IMR-90 (cell line): ENCODE data around the gene OR1L6. TPM values are rescaled to one million over a fixed set of nuclear protein-coding genes. Genes with fewer than 3 reads are reported as not detected.

Source experiments
- ATAC-seq: fragments of 200-7000 bp; cut with Tn5 transposase; 2 replicates; pipeline ENCODE4 v1.9.1; 2020; ENCODE audit warnings: low read depth, mild to moderate bottlenecking, moderate library complexity
- BruUV-seq: library from RNA; stranded (reverse); fragments of 400-500 nt; replicated peaks from 2 replicates; lab custom pipeline; 2021; lab: Mats Ljungman, UMichigan
- CTCF ChIA-PET: fragments of 300-600 bp; formaldehyde crosslinking; extraction: SDS; loops from one replicate; lab custom pipeline; 2021; ENCODE audit warnings: antibody characterized with exemption; lab: Yijun Ruan, JAX
- POLR2A ChIA-PET: fragments of 300-600 bp; sonication (Branson Sonifier 250); formaldehyde crosslinking; loops from one replicate; lab custom pipeline; 2022; ENCODE audit warnings: antibody characterized with exemption; ENCODE audit not compliant: unreplicated experiment; lab: Charles Lee
- DNase-seq: peaks from one replicate; pipeline ENCODE4 v3.0.0; 2013
- H2AFZ ChIP-seq: replicated peaks from 2 replicates; pipeline ENCODE3; 2013; ENCODE audit warnings: low read length, mild to moderate bottlenecking; ENCODE audit not compliant: poor library complexity
- H2AK5ac ChIP-seq: 2 replicates; pipeline ENCODE4 v1.6.1; 2013; ENCODE audit warnings: low read depth, low read length, inconsistent platforms
- H2AK9ac ChIP-seq: replicated peaks from 2 replicates; pipeline ENCODE3; 2013; ENCODE audit warnings: mild to moderate bottlenecking, low read depth, low read length, moderate library complexity; ENCODE audit not compliant: poor library complexity
- H2BK120ac ChIP-seq: 2 replicates; pipeline ENCODE4 v1.6.1; 2013; ENCODE audit warnings: low read depth, low read length, inconsistent platforms
- H2BK15ac ChIP-seq: 3 replicates; pipeline ENCODE4 v1.6.1; 2013; ENCODE audit warnings: low read depth, low read length, inconsistent platforms
- H2BK20ac ChIP-seq: 2 replicates; pipeline ENCODE4 v1.6.1; 2013; ENCODE audit warnings: low read depth, mild to moderate bottlenecking, inconsistent platforms, low read length, moderate library complexity
- H2BK5ac ChIP-seq: 2 replicates; pipeline ENCODE4 v1.6.1; 2013; ENCODE audit warnings: mild to moderate bottlenecking, low read depth, low read length, inconsistent platforms; ENCODE audit not compliant: poor library complexity, severe bottlenecking
- H3K14ac ChIP-seq: replicated peaks from 2 replicates; pipeline ENCODE4 v1.6.1; 2013; ENCODE audit warnings: low read depth, low read length, inconsistent platforms
- H3K18ac ChIP-seq: 2 replicates; pipeline ENCODE4 v1.6.1; 2013; ENCODE audit warnings: low read depth, low read length, control low read depth
- H3K23ac ChIP-seq: 2 replicates; pipeline ENCODE4 v1.6.1; 2013; ENCODE audit warnings: low read depth, low read length, inconsistent platforms
- H3K27ac ChIP-seq: 2 replicates; pipeline ENCODE4 v1.5.1; 2013; ENCODE audit warnings: mild to moderate bottlenecking, control low read depth, low read length; ENCODE audit not compliant: insufficient read depth
- H3K27me3 ChIP-seq: 2 replicates; pipeline ENCODE4 v1.6.1; 2013; ENCODE audit warnings: low read length; ENCODE audit not compliant: control insufficient read depth, insufficient read depth
- H3K36me3 ChIP-seq: 2 replicates; pipeline ENCODE4 v1.6.1; 2013; ENCODE audit warnings: low read length, mixed read lengths; ENCODE audit not compliant: control insufficient read depth, insufficient read depth
- H3K4ac ChIP-seq: 2 replicates; pipeline ENCODE4 v1.6.1; 2013; ENCODE audit warnings: low read depth, low read length, inconsistent platforms
- H3K4me1 ChIP-seq: 2 replicates; pipeline ENCODE4 v1.6.1; 2013; ENCODE audit warnings: low read length, mixed read lengths; ENCODE audit not compliant: control insufficient read depth, insufficient read depth
- H3K4me2 ChIP-seq: 2 replicates; pipeline ENCODE4 v1.6.1; 2013; ENCODE audit warnings: low read depth, mild to moderate bottlenecking, control low read depth, low read length, moderate library complexity
- H3K4me3 ChIP-seq: 2 replicates; pipeline ENCODE4 v1.5.1; 2013; ENCODE audit warnings: low read depth, mild to moderate bottlenecking, control low read depth, low read length, moderate library complexity; ENCODE audit not compliant: insufficient read depth
- H3K56ac ChIP-seq: 2 replicates; pipeline ENCODE4 v1.6.1; 2013; ENCODE audit warnings: low read length, inconsistent platforms; ENCODE audit not compliant: insufficient read depth; ENCODE audit errors: extremely low read depth
- H3K79me1 ChIP-seq, 2 experiments: 2 replicates each; pipeline ENCODE4 v1.6.1; 2013; ENCODE audit warnings: low read length in 2 of 2, inconsistent platforms in 1 of 2, low read depth in 1 of 2
- H3K9ac ChIP-seq: 2 replicates; pipeline ENCODE4 v1.6.1; 2013; ENCODE audit warnings: low read depth, low read length, control low read depth
- H3K9me1 ChIP-seq: 2 replicates; pipeline ENCODE4 v1.6.1; 2013; ENCODE audit warnings: low read length, inconsistent platforms; ENCODE audit not compliant: insufficient read depth
- H3K9me3 ChIP-seq: 2 replicates; pipeline ENCODE4 v1.6.1; 2013; ENCODE audit warnings: low read length; ENCODE audit not compliant: control insufficient read depth, insufficient read depth
- H4K20me1 ChIP-seq: 2 replicates; pipeline ENCODE4 v1.6.1; 2013; ENCODE audit warnings: low read length, inconsistent platforms; ENCODE audit not compliant: insufficient read depth
- H4K5ac ChIP-seq: 2 replicates; pipeline ENCODE4 v1.6.1; 2013; ENCODE audit warnings: mild to moderate bottlenecking, low read depth, low read length, control low read depth
- H4K8ac ChIP-seq, 2 experiments: 2 replicates each; pipeline ENCODE4 v1.6.1; 2013; ENCODE audit warnings: low read depth in 2 of 2, low read length in 2 of 2, control low read depth in 1 of 2, inconsistent platforms in 1 of 2
- H4K91ac ChIP-seq: 2 replicates; pipeline ENCODE4 v1.6.1; 2013; ENCODE audit warnings: low read depth, low read length, inconsistent platforms; ENCODE audit not compliant: insufficient read depth
- BHLHE40 ChIP-seq: fragments of 150-350 bp; IDR thresholded peaks from 2 replicates; pipeline ENCODE4 v1.6.1; 2016; ENCODE audit warnings: mild to moderate bottlenecking, low read depth, low read length
- CEBPB ChIP-seq: IDR thresholded peaks from 2 replicates; pipeline ENCODE4 v1.6.1; 2012; ENCODE audit warnings: low read depth, low read length, improper control_type of control experiment
- CHD1 ChIP-seq: IDR thresholded peaks from 2 replicates; pipeline ENCODE4 v1.6.1; 2012; ENCODE audit warnings: low read depth, low read length, improper control_type of control experiment
- FOS ChIP-seq: fragments of 150-350 bp; IDR thresholded peaks from 2 replicates; pipeline ENCODE4 v1.6.1; 2016; ENCODE audit warnings: low read depth, low read length
- MAFK ChIP-seq: IDR thresholded peaks from 2 replicates; pipeline ENCODE4 v1.6.1; 2012; ENCODE audit warnings: low read depth, low read length, improper control_type of control experiment
- MAZ ChIP-seq: IDR thresholded peaks from 2 replicates; pipeline ENCODE4 v1.6.1; 2012; ENCODE audit warnings: low read depth, mild to moderate bottlenecking, low read length, improper control_type of control experiment, moderate library complexity, borderline replicate concordance
- MXI1 ChIP-seq: IDR thresholded peaks from 2 replicates; pipeline ENCODE4 v1.6.1; 2012; ENCODE audit warnings: low read depth, mild to moderate bottlenecking, low read length, moderate library complexity, borderline replicate concordance
- NFE2L2 ChIP-seq: fragments of 150-350 bp; IDR thresholded peaks from 2 replicates; pipeline ENCODE4 v1.6.1; 2016; ENCODE audit warnings: low read depth, mild to moderate bottlenecking, low read length
- POLR2A ChIP-seq: IDR thresholded peaks from 2 replicates; pipeline ENCODE4 v1.6.1; 2012; ENCODE audit warnings: mild to moderate bottlenecking, low read depth, low read length
- RAD21 ChIP-seq: IDR thresholded peaks from 2 replicates; pipeline ENCODE4 v1.6.1; 2012; ENCODE audit warnings: low read length, improper control_type of control experiment
- RCOR1 ChIP-seq: IDR thresholded peaks from 2 replicates; pipeline ENCODE4 v1.6.1; 2012; ENCODE audit warnings: mild to moderate bottlenecking, low read length, improper control_type of control experiment; ENCODE audit not compliant: insufficient replicate concordance
- RFX5 ChIP-seq: IDR thresholded peaks from 2 replicates; pipeline ENCODE4 v1.8.0; 2012; ENCODE audit warnings: low read depth, mild to moderate bottlenecking, low read length, moderate library complexity
- SMC3 ChIP-seq: fragments of 150-350 bp; IDR thresholded peaks from 2 replicates; pipeline ENCODE4 v1.6.1; 2016; ENCODE audit warnings: low read depth, mild to moderate bottlenecking, antibody characterized with exemption, low read length, moderate library complexity
- WGBS, 2 experiments: methylation state at CpG; one replicate each; pipeline versions ENCODE4 v1.1.5 to v1.1.7; 2013; ENCODE audit warnings: missing lambda C conversion rate in 2 of 2; ENCODE audit not compliant: insufficient read length in 1 of 2; ENCODE audit errors: extremely low coverage in 2 of 2; 5-methylcytosine and 5-hydroxymethylcytosine counted together
- dilution Hi-C: fragments of 300-500 bp; cut with HindIII; formaldehyde crosslinking; loops from one replicate; pipeline ENCODE4 v1.14.3; 2018; ENCODE audit warnings: low sequenced_read_pairs; ENCODE audit not compliant: unreplicated experiment
- in situ Hi-C: fragments of 300-500 bp; cut with MboI; formaldehyde crosslinking; loops from 3 replicates; pipeline ENCODE4 v1.14.3; 2019; ENCODE audit warnings: low sequenced_read_pairs, inconsistent platforms, mixed read lengths
- intact Hi-C: fragments of 100-400 bp; cut with micrococcal nuclease; formaldehyde crosslinking; loops from 2 replicates; pipeline ENCODE4 v1.10.0; 2022
- polyA plus RNA-seq, 3 experiments: library from polyadenylated mRNA; depleted of rRNA; stranded (reverse); fragments of >200 nt; gene quantifications; 2 replicates each; pipeline ENCODE4 v1.2.3, GENCODE V29; 2012; ENCODE audit warnings: low replicate concordance in 1 of 3
- total RNA-seq: library from RNA; depleted of rRNA; stranded (reverse); fragments of >200 nt; gene quantifications from 2 replicates; pipeline ENCODE4 v1.2.3, GENCODE V29; 2012
- TF ChIP-seq, protein P1 (sequence below): conservative IDR thresholded peaks from 2 replicates; pipeline ENCODE4 v1.5.1; 2012; ENCODE audit warnings: mild to moderate bottlenecking, low read depth, low read length, improper control_type of control experiment
- TF ChIP-seq, protein P2 (sequence below): fragments of 150-350 bp; IDR thresholded peaks from 2 replicates; pipeline ENCODE4 v1.6.1; 2016; ENCODE audit warnings: low read depth, mild to moderate bottlenecking, low read length, moderate library complexity, borderline replicate concordance
- TF ChIP-seq, protein P3 (sequence below): fragments of 150-350 bp; IDR thresholded peaks from 2 replicates; pipeline ENCODE4 v1.6.1; 2017; ENCODE audit warnings: mild to moderate bottlenecking, antibody characterized with exemption, low read length, low read depth

Gene OR1L6
- total and polyA plus RNA-seq, 2 of the 4 experiments (the other 2 are of a cell fraction), result not detected

DNA sequence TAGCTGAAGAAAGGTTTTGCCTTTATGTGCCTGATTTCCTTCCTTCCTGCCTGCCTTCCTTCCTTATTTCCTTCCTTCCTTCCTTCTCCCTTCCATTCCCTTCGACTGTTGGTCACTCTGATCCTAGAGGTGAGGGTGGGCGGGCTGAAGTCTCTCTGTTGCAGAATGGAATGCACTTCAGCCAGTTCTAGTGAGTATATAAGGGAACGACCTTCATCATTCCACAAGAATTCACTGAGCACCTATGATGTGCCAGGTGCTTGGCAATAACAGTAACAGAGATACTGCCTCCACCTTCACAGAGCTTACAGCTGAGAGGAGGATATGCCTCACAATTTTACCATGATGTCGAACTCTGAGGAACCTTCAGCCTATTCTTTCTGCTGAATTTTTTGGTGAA lies 37.9 kb downstream of the OR1L6 start:
- peak overlapping the region; percentile 94; the same call in 1 of the 2 replicates for H3K23ac ChIP-seq
- no peaks in the 10 kb centered on the region for H3K36me3 ChIP-seq
- H2AFZ ChIP-seq, result peak overlapping the region; percentile 81
- intact Hi-C loops (no loop called here), dilution Hi-C loops (no loop called here), in situ Hi-C loops (no loop called here)
- H2AK9ac ChIP-seq, result no peak overlapping the region
- ChIA-PET POLR2A (no interaction called here), CTCF (no interaction called here)
- H3K9ac ChIP-seq, result no peak overlapping the region
- no peak for ATAC-seq
- no peak overlapping the region; the same call in 1 of the 2 replicates for H3K27ac ChIP-seq
- H2BK15ac ChIP-seq, result peak overlapping the region; percentile 97
- H3K9me3 ChIP-seq, result no peaks in the 10 kb centered on the region
- H4K91ac ChIP-seq, result peak overlapping the region; percentile 91
- H3K79me1 ChIP-seq, result no peaks in the 10 kb centered on the region
- H3K4me3 ChIP-seq, result no peak overlapping the region
- H2BK20ac ChIP-seq, result peak overlapping the region; percentile 98
- 0 out of 2 replicates have a peak overlapping the region, but pooled peaks have one; percentile 2 for H3K56ac ChIP-seq
- H4K20me1 ChIP-seq, result no peaks in the 10 kb centered on the region
- H2AK5ac ChIP-seq, result peak overlapping the region; percentile 95
- peak overlapping the region; percentile 95 for H3K4ac ChIP-seq
- WGBS, 2 experiments, result no CpG with 5 or more reads among the region's 4 CpGs
- no peak for TF ChIP-seq POLR2A
- TF ChIP-seq RCOR1, result no peak
- no peak for TF ChIP-seq CEBPB
- TF ChIP-seq CHD1, result no peak
- no peak for TF ChIP-seq MAZ
- TF ChIP-seq NFE2L2, result no peak
- no peak for TF ChIP-seq FOS
- TF ChIP-seq, protein P1, sequence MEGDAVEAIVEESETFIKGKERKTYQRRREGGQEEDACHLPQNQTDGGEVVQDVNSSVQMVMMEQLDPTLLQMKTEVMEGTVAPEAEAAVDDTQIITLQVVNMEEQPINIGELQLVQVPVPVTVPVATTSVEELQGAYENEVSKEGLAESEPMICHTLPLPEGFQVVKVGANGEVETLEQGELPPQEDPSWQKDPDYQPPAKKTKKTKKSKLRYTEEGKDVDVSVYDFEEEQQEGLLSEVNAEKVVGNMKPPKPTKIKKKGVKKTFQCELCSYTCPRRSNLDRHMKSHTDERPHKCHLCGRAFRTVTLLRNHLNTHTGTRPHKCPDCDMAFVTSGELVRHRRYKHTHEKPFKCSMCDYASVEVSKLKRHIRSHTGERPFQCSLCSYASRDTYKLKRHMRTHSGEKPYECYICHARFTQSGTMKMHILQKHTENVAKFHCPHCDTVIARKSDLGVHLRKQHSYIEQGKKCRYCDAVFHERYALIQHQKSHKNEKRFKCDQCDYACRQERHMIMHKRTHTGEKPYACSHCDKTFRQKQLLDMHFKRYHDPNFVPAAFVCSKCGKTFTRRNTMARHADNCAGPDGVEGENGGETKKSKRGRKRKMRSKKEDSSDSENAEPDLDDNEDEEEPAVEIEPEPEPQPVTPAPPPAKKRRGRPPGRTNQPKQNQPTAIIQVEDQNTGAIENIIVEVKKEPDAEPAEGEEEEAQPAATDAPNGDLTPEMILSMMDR, result no peak
- no peak for TF ChIP-seq RAD21
- no peak for TF ChIP-seq MAFK
- no peak for TF ChIP-seq RFX5
- TF ChIP-seq SMC3, result no peak
- no peak for TF ChIP-seq MXI1
- TF ChIP-seq BHLHE40, result no peak
- TF ChIP-seq, protein P2, sequence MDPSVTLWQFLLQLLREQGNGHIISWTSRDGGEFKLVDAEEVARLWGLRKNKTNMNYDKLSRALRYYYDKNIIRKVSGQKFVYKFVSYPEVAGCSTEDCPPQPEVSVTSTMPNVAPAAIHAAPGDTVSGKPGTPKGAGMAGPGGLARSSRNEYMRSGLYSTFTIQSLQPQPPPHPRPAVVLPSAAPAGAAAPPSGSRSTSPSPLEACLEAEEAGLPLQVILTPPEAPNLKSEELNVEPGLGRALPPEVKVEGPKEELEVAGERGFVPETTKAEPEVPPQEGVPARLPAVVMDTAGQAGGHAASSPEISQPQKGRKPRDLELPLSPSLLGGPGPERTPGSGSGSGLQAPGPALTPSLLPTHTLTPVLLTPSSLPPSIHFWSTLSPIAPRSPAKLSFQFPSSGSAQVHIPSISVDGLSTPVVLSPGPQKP, result no peak
- TF ChIP-seq, protein P3, sequence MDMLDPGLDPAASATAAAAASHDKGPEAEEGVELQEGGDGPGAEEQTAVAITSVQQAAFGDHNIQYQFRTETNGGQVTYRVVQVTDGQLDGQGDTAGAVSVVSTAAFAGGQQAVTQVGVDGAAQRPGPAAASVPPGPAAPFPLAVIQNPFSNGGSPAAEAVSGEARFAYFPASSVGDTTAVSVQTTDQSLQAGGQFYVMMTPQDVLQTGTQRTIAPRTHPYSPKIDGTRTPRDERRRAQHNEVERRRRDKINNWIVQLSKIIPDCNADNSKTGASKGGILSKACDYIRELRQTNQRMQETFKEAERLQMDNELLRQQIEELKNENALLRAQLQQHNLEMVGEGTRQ, result no peak
- H2BK5ac ChIP-seq, result peak overlapping the region; percentile 73
- peak overlapping the region; percentile 70 for H3K18ac ChIP-seq
- H3K9me1 ChIP-seq, result peaks cover 26% of the 10 kb centered on the region
- no TSS peak for BruUV-seq
- H2BK120ac ChIP-seq, result peak overlapping the region; percentile 97
- no peaks in the 10 kb centered on the region for H3K27me3 ChIP-seq
- no peak overlapping the region for H3K4me2 ChIP-seq
- H4K8ac ChIP-seq, result peak overlapping the region; percentile 79 to 88; a peak in 3 of 4 replicates
- H3K14ac ChIP-seq, result peak overlapping the region; percentile 89
- no peak for DNase-seq
- H3K4me1 ChIP-seq, result peaks cover 26% of the 10 kb centered on the region
- H4K5ac ChIP-seq, result peak overlapping the region; percentile 36; the same call in 1 of the 2 replicates
